Activated CD4-positive, alpha-beta T cell treated with anti-CD3 and anti-CD28 coated beads, Interleukin-2, amount 10 ng/mL, durations not matched to agents 7 days and 5 days (primary cell): ENCODE data around the gene FBRS. TPM values are rescaled to one million over a fixed set of nuclear protein-coding genes. Genes with fewer than 3 reads are reported as not detected.

Source experiments
- CTCF ChIA-PET: fragments of 350-600 bp; sonication (Branson Sonifier 250); formaldehyde crosslinking; loops from one replicate; lab custom pipeline; 2021; ENCODE audit warnings: antibody characterized with exemption; lab: Charles Lee
- POLR2A ChIA-PET: fragments of 350-600 bp; sonication (Branson Sonifier 250); formaldehyde crosslinking; loops from one replicate; lab custom pipeline; 2021; ENCODE audit warnings: antibody characterized with exemption; lab: Charles Lee
- DNase-seq: peaks from one replicate; pipeline ENCODE4 v3.0.0-alpha.2; 2020
- H3K27ac Mint-ChIP-seq: one replicate; pipeline ENCODE4 v1.8.0; 2021; ENCODE audit warnings: mild to moderate bottlenecking, moderate library complexity, mixed read lengths
- H3K27me3 Mint-ChIP-seq: one replicate; pipeline ENCODE4 v1.8.0; 2021; ENCODE audit warnings: mixed read lengths
- H3K36me3 Mint-ChIP-seq: one replicate; pipeline ENCODE4 v1.8.0; 2021; ENCODE audit warnings: low read depth, mixed read lengths
- H3K4me1 Mint-ChIP-seq: one replicate; pipeline ENCODE4 v1.8.0; 2021; ENCODE audit warnings: mixed read lengths
- H3K4me3 Mint-ChIP-seq: one replicate; pipeline ENCODE4 v1.8.0; 2021; ENCODE audit warnings: mild to moderate bottlenecking, moderate library complexity, mixed read lengths
- H3K9me3 Mint-ChIP-seq: one replicate; pipeline ENCODE4 v1.8.0; 2021; ENCODE audit warnings: mixed read lengths
- total RNA-seq, 2 experiments: library from RNA; stranded (reverse); gene quantifications; one replicate each; pipeline ENCODE4 v1.2.3, GENCODE V29; 2021

Gene FBRS
- total RNA-seq, 2 experiments from 2014 or later = 88.9 to 109 TPM

DNA sequence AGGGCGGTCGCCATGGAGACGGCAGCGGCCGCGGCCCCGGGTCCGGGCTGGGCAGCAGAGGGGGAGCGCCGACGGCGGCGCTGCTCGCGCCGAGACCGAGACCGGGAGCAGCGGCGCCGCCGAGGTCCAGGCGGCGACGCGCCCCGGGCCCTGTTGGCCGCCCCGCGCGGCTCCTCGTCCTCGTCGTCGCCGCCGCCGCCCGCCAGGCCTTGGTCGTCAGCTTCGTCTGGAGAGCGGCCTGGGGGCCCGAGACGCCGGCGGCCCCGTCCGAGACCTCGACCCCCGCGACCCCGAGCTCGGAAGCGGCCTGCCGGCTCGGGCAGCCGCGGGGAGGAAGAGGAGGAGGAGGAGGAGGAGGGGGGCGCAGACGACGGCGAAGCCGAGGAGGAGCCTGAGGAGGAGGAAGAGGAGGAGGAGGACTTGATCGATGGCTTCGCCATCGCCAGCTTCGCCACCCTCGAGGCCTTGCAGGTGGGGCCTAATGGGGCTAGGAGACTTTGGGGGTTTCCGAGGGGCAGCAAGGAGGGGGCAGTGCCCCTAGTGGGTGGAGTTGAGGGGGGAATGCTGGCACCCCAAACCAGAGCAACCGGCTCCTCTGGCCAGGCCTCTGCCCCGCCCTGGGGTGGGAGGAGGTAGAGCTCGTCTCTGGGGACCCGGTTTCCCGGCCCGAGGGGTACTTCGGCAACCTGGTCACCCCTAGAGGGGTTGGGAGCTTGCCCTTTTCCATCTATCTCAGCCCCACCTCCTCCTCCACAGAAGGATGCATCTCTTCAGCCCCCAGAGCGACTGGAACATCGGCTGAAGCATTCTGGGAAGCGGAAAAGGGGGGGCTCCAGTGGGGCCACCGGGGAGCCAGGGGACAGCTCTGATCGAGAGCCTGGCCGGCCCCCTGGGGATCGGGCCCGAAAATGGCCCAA lies 1.5 kb downstream of the FBRS start:
- ChIA-PET CTCF (interaction anchor here (0.9 to 3.3 kb wide), 22 partner anchors 8 to 282 kb away, joined by 3 to 32 read pairs (median 4); partner anchors contain the start of genes DCTPP1 and PRR14), POLR2A (no interaction called here)
- H3K27ac Mint-ChIP-seq = peak overlapping the region; percentile 89
- H3K4me1 Mint-ChIP-seq = peaks cover 56% of the 10 kb centered on the region
- no peaks in the 10 kb centered on the region for H3K9me3 Mint-ChIP-seq
- peak overlapping the region; percentile 88 for H3K4me3 Mint-ChIP-seq
- H3K27me3 Mint-ChIP-seq = no peaks in the 10 kb centered on the region
- H3K36me3 Mint-ChIP-seq = peaks cover 56% of the 10 kb centered on the region
- DNase-seq = peak; percentile 48

DNA sequence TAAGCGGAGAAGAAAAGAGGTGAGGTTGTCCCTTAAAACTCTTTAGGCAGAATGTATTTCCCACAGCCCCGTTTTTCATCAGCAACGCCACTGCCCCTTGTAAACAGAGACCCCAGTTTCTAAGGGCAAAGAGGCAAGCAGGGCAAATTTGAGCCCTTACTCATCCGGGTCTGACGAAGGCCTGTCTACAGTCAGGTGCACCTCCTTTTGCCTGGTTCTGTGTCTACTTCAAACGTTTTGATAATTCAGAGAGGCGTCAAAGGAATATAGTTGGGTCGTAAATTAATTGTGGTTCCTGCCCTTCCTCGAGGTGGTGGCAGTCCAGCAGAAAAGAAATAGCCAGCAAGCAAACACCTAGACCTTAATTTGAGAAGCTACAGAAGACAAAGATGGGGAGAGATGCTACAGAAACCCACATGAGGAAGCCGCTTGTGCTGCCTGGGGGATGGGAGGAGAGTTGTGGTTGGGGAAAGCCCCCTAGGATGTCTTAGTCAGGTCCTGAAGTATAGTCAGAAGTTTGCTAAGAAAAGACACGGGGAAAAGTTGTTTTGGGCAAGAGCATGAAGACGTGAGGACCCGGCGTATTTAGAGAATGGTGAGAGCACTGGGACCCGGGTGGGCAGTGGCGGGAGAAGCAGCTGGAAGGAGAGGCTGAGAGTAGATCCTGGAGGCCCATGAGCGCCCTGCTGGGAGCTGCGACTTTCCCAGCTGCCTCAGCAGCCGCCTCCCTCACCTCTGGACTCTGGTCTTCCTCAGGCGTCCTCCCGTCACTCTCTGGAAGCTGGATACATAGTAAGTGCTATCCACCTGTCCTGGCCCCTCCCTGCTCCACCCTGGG lies 2.4 kb downstream of the FBRS start:
- peak; percentile 79 for DNase-seq
- Mint-ChIP-seq H3K36me3 (peaks cover 54% of the 10 kb centered on the region), H3K9me3 (no peaks in the 10 kb centered on the region), H3K4me3 (peak overlapping the region; percentile 88), H3K4me1 (peaks cover 55% of the 10 kb centered on the region), H3K27me3 (no peaks in the 10 kb centered on the region), H3K27ac (peak overlapping the region; percentile 89)
- CTCF ChIA-PET = interaction anchor here (1.0 to 3.3 kb wide), 7 partner anchors 10 to 48 kb away, joined by 3 to 16 read pairs (median 8); partner anchors contain the start of gene PRR14
- POLR2A ChIA-PET = no interaction called here

DNA sequence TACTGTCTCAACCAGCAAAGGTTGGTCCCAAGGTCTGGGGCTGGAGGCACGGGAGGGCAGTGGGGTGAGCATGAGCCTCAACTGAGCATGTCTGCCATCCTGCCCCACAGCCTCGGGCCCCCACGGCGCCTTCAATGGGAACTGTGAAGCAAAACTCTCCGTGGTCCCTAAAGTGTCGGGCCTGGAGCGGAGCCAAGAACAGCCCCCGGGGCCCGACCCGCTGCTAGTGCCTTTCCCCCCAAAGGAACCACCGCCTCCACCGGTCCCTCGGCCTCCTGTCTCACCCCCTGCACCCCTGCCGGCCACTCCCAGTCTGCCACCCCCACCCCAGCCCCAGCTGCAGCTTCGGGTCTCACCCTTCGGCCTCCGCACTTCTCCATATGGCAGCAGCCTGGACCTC lies 4.2 kb downstream of the FBRS start:
- Mint-ChIP-seq H3K36me3 (peaks cover 50% of the 10 kb centered on the region), H3K27ac (peak overlapping the region; percentile 50), H3K4me1 (peaks cover 38% of the 10 kb centered on the region), H3K4me3 (no peak overlapping the region), H3K27me3 (no peaks in the 10 kb centered on the region), H3K9me3 (no peaks in the 10 kb centered on the region)
- DNase-seq = no peak
- POLR2A ChIA-PET = no interaction called here
- CTCF ChIA-PET = interaction anchor here (0.8 to 3.2 kb wide), 3 partner anchors 28 to 32 kb away, joined by 3 to 18 read pairs (median 14); no protein-coding TSS in a partner anchor

DNA sequence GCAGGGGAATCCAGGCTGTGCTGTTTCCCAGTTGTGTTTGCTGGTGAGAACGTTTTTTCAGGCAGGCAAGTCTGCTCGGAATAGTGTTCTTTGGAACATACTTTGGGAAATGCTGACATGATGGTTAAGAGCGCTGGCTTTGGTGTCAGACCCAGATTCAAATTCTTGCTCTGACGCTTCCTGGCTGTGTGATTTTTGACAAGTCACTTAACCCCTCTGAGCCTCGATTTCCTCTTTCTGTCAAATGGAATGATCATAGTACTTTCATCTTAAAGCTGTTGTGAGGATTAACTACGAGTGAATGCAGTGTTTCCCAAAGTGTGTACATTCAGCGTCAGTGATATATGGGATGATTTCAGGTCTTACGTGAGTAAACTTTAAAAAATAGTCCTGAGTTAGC lies 4.8 kb downstream of the FBRS start:
- Mint-ChIP-seq H3K27me3 (no peaks in the 10 kb centered on the region), H3K9me3 (no peaks in the 10 kb centered on the region), H3K27ac (peak overlapping the region; percentile 58), H3K36me3 (peaks cover 53% of the 10 kb centered on the region), H3K4me3 (no peak overlapping the region), H3K4me1 (peaks cover 37% of the 10 kb centered on the region)
- ChIA-PET POLR2A (no interaction called here), CTCF (interaction anchor here (0.6 to 3.2 kb wide), 3 partner anchors 19 to 239 kb away, joined by 3 to 18 read pairs (median 4); no protein-coding TSS in a partner anchor)
- no peak for DNase-seq

DNA sequence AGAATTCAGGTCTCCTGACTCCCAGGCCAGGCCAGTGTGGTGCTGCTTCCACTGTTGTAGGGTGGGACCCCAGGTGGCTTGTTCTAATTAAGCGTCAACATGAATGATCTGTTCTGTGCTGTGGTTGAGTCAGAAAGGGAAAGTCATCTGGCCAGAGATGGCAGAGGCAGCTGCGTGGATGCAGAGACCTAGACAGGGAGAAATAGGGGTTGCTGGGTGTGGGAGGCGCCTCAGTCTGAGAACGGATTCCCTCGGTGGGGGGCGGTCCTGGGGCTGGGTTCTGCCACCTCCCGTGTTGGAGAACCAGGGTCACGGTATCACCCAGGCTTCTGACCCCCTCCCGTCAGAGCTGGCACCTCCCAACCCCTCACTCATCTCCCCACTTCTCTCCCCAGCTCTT lies 5.6 kb downstream of the FBRS start:
- ChIA-PET POLR2A (no interaction called here), CTCF (interaction anchor here (0.6 to 3.2 kb wide), 3 partner anchors 19 to 238 kb away, joined by 3 to 18 read pairs (median 4); no protein-coding TSS in a partner anchor)
- Mint-ChIP-seq H3K36me3 (peaks cover 55% of the 10 kb centered on the region), H3K4me1 (peaks cover 37% of the 10 kb centered on the region), H3K4me3 (no peak overlapping the region), H3K27me3 (no peaks in the 10 kb centered on the region), H3K9me3 (no peaks in the 10 kb centered on the region), H3K27ac (no peak overlapping the region)
- no peak for DNase-seq

DNA sequence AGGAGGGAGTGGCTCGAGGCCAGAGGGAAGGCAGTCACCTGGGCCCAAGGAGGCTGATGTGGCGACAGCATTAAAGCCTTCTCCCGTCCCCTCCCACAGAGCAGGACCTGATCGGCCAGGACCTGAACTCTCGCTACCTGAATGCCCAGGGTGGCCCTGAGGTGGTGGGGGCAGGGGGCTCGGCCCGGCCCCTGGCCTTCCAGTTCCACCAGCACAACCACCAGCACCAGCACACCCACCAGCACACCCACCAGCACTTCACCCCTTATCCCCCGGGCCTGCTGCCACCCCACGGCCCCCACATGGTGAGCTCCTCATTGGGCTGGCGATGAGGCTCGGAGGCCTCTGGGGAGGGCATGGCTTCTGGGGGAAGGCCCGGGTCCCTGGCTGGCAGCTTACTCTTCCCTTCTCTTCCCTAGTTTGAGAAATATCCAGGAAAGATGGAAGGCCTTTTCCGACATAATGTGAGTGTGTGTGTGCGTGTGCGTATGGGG lies 6.4 kb downstream of the FBRS start:
- ChIA-PET POLR2A (no interaction called here), CTCF (interaction anchor here (0.7 to 3.2 kb wide), 3 partner anchors 12 to 29 kb away, joined by 3 to 18 read pairs (median 7); no protein-coding TSS in a partner anchor)
- Mint-ChIP-seq H3K4me1 (peaks cover 37% of the 10 kb centered on the region), H3K27me3 (no peaks in the 10 kb centered on the region), H3K27ac (no peak overlapping the region), H3K36me3 (peaks cover 53% of the 10 kb centered on the region), H3K4me3 (no peak overlapping the region), H3K9me3 (no peaks in the 10 kb centered on the region)
- no peak for DNase-seq

DNA sequence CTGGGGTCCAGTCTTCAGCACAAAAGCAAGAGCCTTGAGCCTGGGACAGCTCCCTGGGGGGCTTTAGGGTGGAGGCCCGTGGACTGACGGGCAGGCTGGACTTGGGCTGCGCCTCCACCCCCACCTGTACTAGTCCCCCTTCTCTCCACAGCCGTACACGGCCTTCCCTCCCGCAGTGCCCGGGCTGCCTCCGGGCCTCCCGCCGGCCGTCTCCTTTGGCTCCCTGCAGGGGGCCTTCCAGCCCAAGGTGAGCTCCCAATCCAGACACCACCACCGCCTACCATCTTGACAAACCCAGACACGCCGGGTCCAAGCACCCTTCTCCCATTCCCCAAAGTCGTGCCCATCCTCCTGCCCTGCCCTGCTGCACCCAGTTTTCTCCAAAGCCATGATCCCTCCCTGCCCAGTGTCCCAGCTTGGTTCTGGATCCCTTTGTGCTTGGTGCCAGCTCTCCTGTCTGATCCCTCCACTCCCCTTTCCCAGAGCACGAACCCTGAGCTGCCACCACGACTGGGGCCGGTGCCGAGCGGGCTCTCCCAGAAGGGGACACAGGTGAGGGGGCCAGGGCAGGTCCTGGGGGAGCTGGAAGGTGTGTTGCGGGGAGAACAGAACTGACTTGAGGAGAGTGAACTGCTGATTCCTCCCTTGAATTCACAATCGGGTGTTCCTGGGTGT lies 7.1 kb downstream of the FBRS start:
- CTCF ChIA-PET = interaction anchor here (0.7 to 3.2 kb wide), 3 partner anchors 11 to 29 kb away, joined by 3 to 18 read pairs (median 7); no protein-coding TSS in a partner anchor
- peaks cover 37% of the 10 kb centered on the region for H3K4me1 Mint-ChIP-seq
- no peaks in the 10 kb centered on the region for H3K9me3 Mint-ChIP-seq
- POLR2A ChIA-PET = no interaction called here
- no peaks in the 10 kb centered on the region for H3K27me3 Mint-ChIP-seq
- no peak for DNase-seq
- peak overlapping the region; percentile 41 for H3K27ac Mint-ChIP-seq
- H3K4me3 Mint-ChIP-seq = no peak overlapping the region
- peaks cover 54% of the 10 kb centered on the region for H3K36me3 Mint-ChIP-seq

DNA sequence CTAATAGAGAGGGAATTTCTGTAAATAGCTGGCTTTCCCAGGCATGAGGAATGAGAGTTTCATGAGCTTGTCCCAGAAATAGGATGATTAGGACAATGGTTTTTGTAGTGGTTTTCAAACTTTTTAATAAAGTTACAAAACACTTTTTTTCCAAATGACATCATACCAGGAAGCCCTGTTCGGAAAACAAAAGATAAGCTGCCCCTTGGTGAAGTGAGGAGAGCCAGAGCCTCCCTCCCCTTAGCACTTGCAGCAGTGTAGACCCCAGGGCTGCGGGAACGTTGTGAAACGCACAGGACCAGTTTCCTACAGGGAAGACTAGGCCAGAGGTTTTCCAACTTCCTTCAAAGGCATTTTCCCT lies 7.6 kb downstream of the FBRS start:
- ChIA-PET POLR2A (no interaction called here), CTCF (interaction anchor here (0.5 to 3.2 kb wide), 4 partner anchors 24 to 31 kb away, joined by 3 to 18 read pairs (median 6); no protein-coding TSS in a partner anchor)
- Mint-ChIP-seq H3K27me3 (no peaks in the 10 kb centered on the region), H3K36me3 (peaks cover 53% of the 10 kb centered on the region), H3K4me1 (peaks cover 33% of the 10 kb centered on the region), H3K9me3 (no peaks in the 10 kb centered on the region), H3K4me3 (no peak overlapping the region), H3K27ac (peak overlapping the region; percentile 41)
- no peak for DNase-seq

DNA sequence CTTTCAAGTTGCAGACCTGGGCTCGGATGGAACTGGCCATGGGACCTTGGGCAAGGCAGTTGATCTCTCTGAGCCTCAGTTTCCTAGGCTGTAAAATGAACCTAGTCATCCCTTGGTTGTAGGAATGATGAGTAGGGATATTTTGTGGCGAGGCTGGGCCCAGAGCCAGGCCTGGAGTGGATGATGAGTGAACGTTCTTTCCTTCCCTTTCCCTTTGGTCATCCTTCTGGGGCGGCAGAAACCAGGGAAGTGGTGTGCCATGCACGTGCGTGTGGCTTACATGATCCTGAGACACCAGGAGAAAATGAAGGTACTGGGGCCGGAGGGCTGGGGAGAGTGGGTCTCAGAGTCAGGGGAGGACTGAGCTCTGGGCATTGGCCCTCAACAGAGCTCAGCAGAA lies 8.4 kb downstream of the FBRS start:
- Mint-ChIP-seq H3K27ac (no peak overlapping the region), H3K36me3 (peaks cover 50% of the 10 kb centered on the region), H3K4me3 (no peak overlapping the region), H3K27me3 (no peaks in the 10 kb centered on the region), H3K9me3 (no peaks in the 10 kb centered on the region), H3K4me1 (peaks cover 26% of the 10 kb centered on the region)
- no peak for DNase-seq
- ChIA-PET POLR2A (no interaction called here), CTCF (interaction anchor here (0.8 to 1.2 kb wide), 2 partner anchors 8 to 30 kb away, joined by 3 read pairs; partner anchors contain the start of gene FBRS)

DNA sequence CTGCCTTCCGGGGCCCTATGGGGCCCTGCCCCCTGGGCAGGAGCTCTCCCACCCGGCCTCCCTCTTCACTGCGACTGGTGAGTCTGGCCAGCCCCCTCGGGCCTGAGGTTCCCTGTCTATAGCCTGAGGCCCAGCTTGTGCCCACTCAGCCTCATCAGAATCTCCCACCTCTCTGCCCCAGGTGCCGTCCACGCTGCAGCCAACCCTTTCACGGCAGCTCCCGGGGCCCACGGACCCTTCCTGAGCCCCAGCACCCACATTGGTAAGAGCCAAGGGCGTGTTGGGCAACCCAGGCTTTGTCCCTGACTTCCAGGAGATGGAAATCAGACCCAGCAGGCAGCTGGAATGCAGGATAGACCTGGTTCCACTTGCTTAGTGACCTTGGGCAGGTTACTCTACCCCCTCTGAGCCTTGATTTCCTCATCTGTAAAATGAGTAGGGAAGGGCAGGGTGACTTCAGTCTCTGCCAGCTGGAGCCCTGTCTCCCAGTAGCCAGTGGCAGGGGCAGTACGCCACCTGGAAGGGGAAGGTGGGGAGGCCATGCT lies 9.2 kb downstream of the FBRS start:
- no peak overlapping the region for H3K27ac Mint-ChIP-seq
- no peaks in the 10 kb centered on the region for H3K9me3 Mint-ChIP-seq
- no peak for DNase-seq
- POLR2A ChIA-PET = no interaction called here
- CTCF ChIA-PET = interaction anchor here (0.8 kb wide), 1 partner anchor 9 kb away, joined by 3 read pairs; the partner anchor contains the start of gene FBRS
- H3K27me3 Mint-ChIP-seq = no peaks in the 10 kb centered on the region
- H3K4me3 Mint-ChIP-seq = no peak overlapping the region
- peaks cover 43% of the 10 kb centered on the region for H3K36me3 Mint-ChIP-seq
- peaks cover 20% of the 10 kb centered on the region for H3K4me1 Mint-ChIP-seq

DNA sequence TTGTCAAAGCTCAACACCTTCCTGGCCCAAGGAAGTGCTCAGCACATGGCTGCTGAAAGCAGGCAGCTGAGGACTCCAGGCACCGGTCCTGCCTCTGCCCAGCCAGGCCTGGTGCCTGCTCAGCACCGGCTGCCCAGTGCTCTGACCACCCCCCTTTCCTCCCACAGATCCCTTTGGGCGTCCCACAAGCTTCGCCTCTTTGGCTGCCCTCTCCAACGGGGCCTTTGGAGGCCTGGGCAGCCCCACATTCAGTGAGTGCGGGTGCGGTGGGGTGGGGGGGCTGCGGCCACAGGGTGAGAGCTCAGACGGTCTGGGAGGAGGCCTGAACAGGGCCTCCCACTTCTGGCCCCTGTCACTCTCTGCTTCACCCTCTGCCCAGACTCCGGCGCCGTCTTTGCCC lies 10.2 kb downstream of the FBRS start:
- no peak overlapping the region for H3K27ac Mint-ChIP-seq
- H3K4me3 Mint-ChIP-seq = no peak overlapping the region
- peaks cover 36% of the 10 kb centered on the region for H3K36me3 Mint-ChIP-seq
- DNase-seq = no peak
- CTCF ChIA-PET = interaction anchor here (0.6 to 0.8 kb wide), 2 partner anchors 9 to 26 kb away, joined by 3 read pairs; no protein-coding TSS in a partner anchor
- H3K4me1 Mint-ChIP-seq = peaks cover 10% of the 10 kb centered on the region
- POLR2A ChIA-PET = no interaction called here
- H3K27me3 Mint-ChIP-seq = no peaks in the 10 kb centered on the region
- no peaks in the 10 kb centered on the region for H3K9me3 Mint-ChIP-seq
